NCI-H2227 (cell line): ENCODE measurements around the gene SEPTIN14.
"Not testable (repeated sequence)": the region's sequence is repeated elsewhere in the genome, so short reads cannot be mapped to it uniquely, and the experiment has no call there.

Experiments used
- DNase-seq: peaks from one replicate; lab custom pipeline; 2025; ENCODE audit not compliant: unreplicated experiment; lab: John Stamatoyannopoulos, UW

The SEPTIN14 gene

GRCh38 chr7:55862652-55863051 lies at the start of gene SEPTIN14:
SEPTIN14 (minus strand) TSS chr7:55862752; CDS start chr7:55861996, 756 bp downstream.
- not testable (repeated sequence) for DNase-seq

GRCh38 chr7:55903985-55904759 lies 41.6 kb upstream of the SEPTIN14 start:
- DNase-seq = no peak

GRCh38 chr7:55901059-55901458 lies 38.5 kb upstream of the SEPTIN14 start:
- DNase-seq = not testable (repeated sequence)

GRCh38 chr7:55898287-55898686 lies 35.7 kb upstream of the SEPTIN14 start:
- no peak for DNase-seq

GRCh38 chr7:55895021-55895420 lies 32.5 kb upstream of the SEPTIN14 start:
- DNase-seq = no peak

GRCh38 chr7:55893940-55894339 lies 31.4 kb upstream of the SEPTIN14 start:
- no peak for DNase-seq

- DNase-seq = not testable (repeated sequence)
These were observed 25.8 kb upstream of the SEPTIN14 start for GRCh38 chr7:55888378-55888777.

- no peak for DNase-seq
These were observed 25.3 kb upstream of the SEPTIN14 start for GRCh38 chr7:55887821-55888247.

GRCh38 chr7:55884321-55884720 lies 21.8 kb upstream of the SEPTIN14 start:
- no peak for DNase-seq

- no peak for DNase-seq
These were observed 16.1 kb upstream of the SEPTIN14 start for GRCh38 chr7:55878691-55879090.

- DNase-seq = no peak
These were observed 14.8 kb upstream of the SEPTIN14 start for GRCh38 chr7:55877308-55877707.

GRCh38 chr7:55873765-55874164 lies 11.2 kb upstream of the SEPTIN14 start:
- no peak for DNase-seq

- no peak for DNase-seq
These were observed 9.5 kb upstream of the SEPTIN14 start for GRCh38 chr7:55871932-55872485.

- not testable (repeated sequence) for DNase-seq
These were observed 6.4 kb upstream of the SEPTIN14 start for GRCh38 chr7:55868989-55869388.

- not testable (repeated sequence) for DNase-seq
These were observed 17.4 kb downstream of the SEPTIN14 start for GRCh38 chr7:55845164-55845563.

GRCh38 chr7:55838595-55838994 lies 24.0 kb downstream of the SEPTIN14 start:
- no peak for DNase-seq

- no peak for DNase-seq
These were observed 35.0 kb downstream of the SEPTIN14 start for GRCh38 chr7:55827577-55827976.

GRCh38 chr7:55818686-55819085 lies 43.9 kb downstream of the SEPTIN14 start:
- no peak for DNase-seq

- DNase-seq = not testable (repeated sequence)
These were observed 65.3 kb downstream of the SEPTIN14 start for GRCh38 chr7:55797260-55797659.

- DNase-seq = no peak
These were observed 68.0 kb downstream of the SEPTIN14 start for GRCh38 chr7:55794527-55794926.

- no peak for DNase-seq
These were observed 70.5 kb downstream of the SEPTIN14 start for GRCh38 chr7:55792048-55792447.

GRCh38 chr7:55787796-55788195 lies 74.8 kb downstream of the SEPTIN14 start:
- DNase-seq = no peak

GRCh38 chr7:55786901-55787300 lies 75.7 kb downstream of the SEPTIN14 start:
- no peak for DNase-seq
